ENCODE measurements around the gene RPP21.

RPP21 gene

DNA sequence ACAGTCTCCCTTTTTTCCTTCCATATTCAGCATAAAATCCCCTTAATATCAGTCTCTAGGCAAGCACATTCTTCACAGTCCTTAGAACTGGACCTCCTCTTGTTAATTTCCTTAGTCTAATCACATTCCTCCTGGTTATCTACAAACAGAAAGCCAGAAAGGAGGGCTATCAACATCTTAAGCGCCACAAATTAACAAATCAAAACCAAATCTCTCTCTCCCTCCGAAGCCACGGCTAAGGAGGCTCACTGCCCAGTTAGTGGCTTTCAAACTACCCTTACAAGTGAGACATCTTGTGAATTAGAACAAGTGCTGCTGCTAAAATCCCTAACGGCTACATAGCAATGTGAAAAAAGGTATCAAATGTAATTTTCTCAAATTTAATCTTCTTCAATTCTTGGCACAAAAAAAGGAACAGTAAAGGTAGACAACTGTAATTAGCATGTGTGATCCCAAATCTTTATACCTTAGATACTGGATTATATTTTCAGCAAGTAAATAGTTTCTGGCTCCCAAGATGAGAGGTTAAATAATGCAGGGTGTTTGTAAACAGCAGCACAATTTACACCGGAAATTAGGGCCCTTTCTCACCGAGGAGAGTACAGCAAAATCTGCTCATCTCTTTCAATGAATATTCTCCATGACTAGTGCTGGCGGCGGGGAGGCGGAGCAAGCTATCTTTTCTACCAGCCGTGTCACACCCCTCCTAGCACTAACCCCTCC is 19.6 kb upstream of the RPP21 start:
- TF ChIP-seq, protein P1, sequence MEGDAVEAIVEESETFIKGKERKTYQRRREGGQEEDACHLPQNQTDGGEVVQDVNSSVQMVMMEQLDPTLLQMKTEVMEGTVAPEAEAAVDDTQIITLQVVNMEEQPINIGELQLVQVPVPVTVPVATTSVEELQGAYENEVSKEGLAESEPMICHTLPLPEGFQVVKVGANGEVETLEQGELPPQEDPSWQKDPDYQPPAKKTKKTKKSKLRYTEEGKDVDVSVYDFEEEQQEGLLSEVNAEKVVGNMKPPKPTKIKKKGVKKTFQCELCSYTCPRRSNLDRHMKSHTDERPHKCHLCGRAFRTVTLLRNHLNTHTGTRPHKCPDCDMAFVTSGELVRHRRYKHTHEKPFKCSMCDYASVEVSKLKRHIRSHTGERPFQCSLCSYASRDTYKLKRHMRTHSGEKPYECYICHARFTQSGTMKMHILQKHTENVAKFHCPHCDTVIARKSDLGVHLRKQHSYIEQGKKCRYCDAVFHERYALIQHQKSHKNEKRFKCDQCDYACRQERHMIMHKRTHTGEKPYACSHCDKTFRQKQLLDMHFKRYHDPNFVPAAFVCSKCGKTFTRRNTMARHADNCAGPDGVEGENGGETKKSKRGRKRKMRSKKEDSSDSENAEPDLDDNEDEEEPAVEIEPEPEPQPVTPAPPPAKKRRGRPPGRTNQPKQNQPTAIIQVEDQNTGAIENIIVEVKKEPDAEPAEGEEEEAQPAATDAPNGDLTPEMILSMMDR (IDR thresholded peaks at IDR 0.05), result no peak

DNA sequence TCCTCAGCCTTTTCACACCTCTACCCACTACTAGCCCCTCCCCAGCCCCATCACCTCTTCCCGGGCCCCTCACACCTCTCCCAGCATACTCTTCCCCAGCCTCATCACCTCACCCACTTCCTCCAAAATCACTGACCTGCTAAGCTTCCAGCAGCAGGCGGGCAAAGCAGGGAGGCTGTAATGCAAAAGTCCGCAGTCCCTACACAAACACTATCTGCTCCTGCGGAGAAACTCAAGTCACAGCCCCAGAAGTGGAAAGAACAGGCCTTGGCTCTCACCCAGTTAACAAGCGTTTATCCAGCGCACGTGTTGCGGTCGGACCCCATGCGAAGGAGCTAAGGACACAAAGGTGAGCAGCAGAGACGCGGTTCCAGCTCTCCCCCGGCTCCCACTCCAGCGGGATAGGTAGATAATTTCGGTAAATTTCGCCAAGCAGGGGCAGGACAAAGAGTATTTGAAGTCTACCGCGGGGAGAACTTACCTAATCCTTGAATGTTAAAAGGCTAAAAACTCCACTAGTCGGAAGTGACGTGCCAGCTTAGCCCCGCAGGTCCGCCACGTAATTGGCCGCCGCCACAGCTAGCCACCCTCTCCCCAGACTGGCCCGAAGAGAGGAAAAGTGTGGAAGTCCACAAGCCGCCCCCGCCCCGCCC is 19.0 kb upstream of the RPP21 start:
- TF ChIP-seq, protein P1 (IDR thresholded peaks at IDR 0.05), result no peak

GRCh38 chr6:30326526-30327231 is 18.3 kb upstream of the RPP21 start, which contains the start of gene TRIM39:
TRIM39 (plus strand) TSS chr6:30326927; CDS start chr6:30329318, 2,391 bp downstream.
- TF ChIP-seq, protein P1 (IDR thresholded peaks at IDR 0.05), result no peak

DNA sequence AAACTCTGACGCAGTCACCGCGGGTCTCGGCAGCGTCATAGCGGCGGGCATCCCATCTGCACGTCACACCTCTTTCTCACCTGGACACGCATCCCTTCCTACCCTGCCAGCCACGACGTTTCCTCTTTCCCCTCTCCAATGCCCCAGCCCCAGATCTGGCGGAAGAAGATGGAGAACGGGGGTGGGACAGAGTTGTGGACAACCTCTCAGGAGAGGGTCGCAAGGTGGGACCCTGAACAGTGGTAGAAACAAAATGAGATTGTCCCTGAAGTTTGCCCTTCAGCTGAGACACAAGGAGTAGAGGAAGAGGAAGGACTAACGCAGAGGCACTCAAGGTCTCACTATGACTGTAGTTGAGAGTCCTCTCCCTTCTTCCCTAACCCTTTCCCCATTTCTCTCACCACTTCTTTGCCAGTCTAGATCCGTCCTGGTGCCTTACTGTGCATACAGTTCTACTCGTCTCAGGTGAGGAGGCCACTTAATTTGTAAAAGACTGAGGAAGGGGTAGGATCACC is 17.7 kb upstream of the RPP21 start:
- TF ChIP-seq, protein P1 (IDR thresholded peaks at IDR 0.05), result no peak

GRCh38 chr6:30328397-30328796 is 16.6 kb upstream of the RPP21 start:
- TF ChIP-seq, protein P1 (IDR thresholded peaks at IDR 0.05), result no peak

DNA sequence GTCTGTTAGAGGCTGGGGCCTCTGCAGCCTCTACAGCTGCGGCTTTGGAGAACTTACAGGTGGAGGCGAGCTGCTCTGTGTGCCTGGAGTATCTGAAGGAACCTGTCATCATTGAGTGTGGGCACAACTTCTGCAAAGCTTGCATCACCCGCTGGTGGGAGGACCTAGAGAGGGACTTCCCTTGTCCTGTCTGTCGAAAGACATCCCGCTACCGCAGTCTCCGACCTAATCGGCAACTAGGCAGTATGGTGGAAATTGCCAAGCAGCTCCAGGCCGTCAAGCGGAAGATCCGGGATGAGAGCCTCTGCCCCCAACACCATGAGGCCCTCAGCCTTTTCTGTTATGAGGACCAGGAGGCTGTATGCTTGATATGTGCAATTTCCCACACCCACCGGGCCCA is 15.6 kb upstream of the RPP21 start:
- TF ChIP-seq, protein P1 (IDR thresholded peaks at IDR 0.05), result no peak

DNA sequence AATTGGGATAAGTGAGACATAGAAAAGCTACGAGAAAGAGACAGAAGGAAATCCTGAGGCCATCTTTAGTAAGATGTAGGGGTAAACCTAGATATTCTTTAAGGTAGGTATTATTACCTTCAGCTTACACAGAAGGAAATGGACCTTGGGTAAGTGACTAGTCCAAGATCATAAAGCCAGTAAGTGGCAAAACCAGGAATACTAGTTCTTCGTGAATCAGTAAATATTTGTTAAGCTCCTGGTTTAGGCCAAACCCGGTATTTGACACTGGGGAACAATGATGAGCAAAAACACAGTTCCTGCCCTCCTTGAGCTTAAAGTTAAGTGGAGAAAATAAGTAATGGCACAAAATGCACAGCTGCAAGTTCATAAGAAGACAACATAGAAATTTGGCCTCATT is 13.0 kb upstream of the RPP21 start:
- TF ChIP-seq, protein P1 (IDR thresholded peaks at IDR 0.05), result no peak

All from LNCAP (cell line).